SK-N-SH (cell line): ENCODE measurements around the gene GOLM1.

ENCODE experiments used
- EP300 ChIP-seq, 2 experiments: IDR thresholded peaks; 2 replicates each; pipeline versions ENCODE4 v1.4.0 to v1.6.1; 2012; ENCODE audit warnings: borderline replicate concordance in 1 of 2, low read depth in 1 of 2, low read length in 1 of 2
- EZH2phosphoT487 ChIP-seq: fragments of 200-600 bp; sonication (generic); IDR thresholded peaks from 2 replicates; pipeline ENCODE4 v1.6.1; 2017; ENCODE audit warnings: low read depth, mixed run types, mild to moderate bottlenecking, antibody characterized with exemption, moderate library complexity, borderline replicate concordance
- GABPA ChIP-seq: IDR thresholded peaks from 2 replicates; pipeline ENCODE4 v1.4.0; 2012; ENCODE audit warnings: low read depth, mild to moderate bottlenecking
- POLR2AphosphoS5 ChIP-seq: IDR thresholded peaks from 2 replicates; pipeline ENCODE4 v1.6.1; 2012; ENCODE audit warnings: low read depth, low read length
- RAD21 ChIP-seq: IDR thresholded peaks from 2 replicates; pipeline ENCODE4 v1.6.1; 2012; ENCODE audit warnings: mild to moderate bottlenecking, low read length
- RFX5 ChIP-seq: IDR thresholded peaks from 2 replicates; pipeline ENCODE4 v1.6.1; 2012; ENCODE audit warnings: mild to moderate bottlenecking, improper control_type of control experiment, low read length
- SMC3 ChIP-seq: IDR thresholded peaks from 2 replicates; pipeline ENCODE4 v1.6.1; 2012; ENCODE audit warnings: low read depth, low read length, improper control_type of control experiment
- TAF1 ChIP-seq: IDR thresholded peaks from 2 replicates; pipeline ENCODE4 v1.6.1; 2012; ENCODE audit warnings: low read depth, mild to moderate bottlenecking, low read length, moderate library complexity, borderline replicate concordance
- TCF12 ChIP-seq: IDR thresholded peaks from 2 replicates; pipeline ENCODE4 v1.4.0; 2012
- YY1 ChIP-seq: IDR thresholded peaks from 2 replicates; pipeline ENCODE4 v1.4.0; 2012; ENCODE audit warnings: low read depth, mild to moderate bottlenecking
- TF ChIP-seq, protein P1 (sequence below): fragments of 200-600 bp; sonication (generic); IDR thresholded peaks from 2 replicates; pipeline ENCODE4 v1.6.1; 2017; ENCODE audit warnings: antibody characterized with exemption, mild to moderate bottlenecking, moderate library complexity
- TF ChIP-seq, protein P2 (sequence below): IDR thresholded peaks from 2 replicates; pipeline ENCODE4 v1.4.0; 2012; ENCODE audit warnings: low read depth
- TF ChIP-seq, protein P3 (sequence below): IDR thresholded peaks from 2 replicates; pipeline ENCODE4 v1.6.1; 2012; ENCODE audit warnings: mild to moderate bottlenecking, low read depth, low read length, moderate library complexity
- TF ChIP-seq, protein P4 (sequence below): IDR thresholded peaks from 2 replicates; pipeline ENCODE4; 2012

DNA sequence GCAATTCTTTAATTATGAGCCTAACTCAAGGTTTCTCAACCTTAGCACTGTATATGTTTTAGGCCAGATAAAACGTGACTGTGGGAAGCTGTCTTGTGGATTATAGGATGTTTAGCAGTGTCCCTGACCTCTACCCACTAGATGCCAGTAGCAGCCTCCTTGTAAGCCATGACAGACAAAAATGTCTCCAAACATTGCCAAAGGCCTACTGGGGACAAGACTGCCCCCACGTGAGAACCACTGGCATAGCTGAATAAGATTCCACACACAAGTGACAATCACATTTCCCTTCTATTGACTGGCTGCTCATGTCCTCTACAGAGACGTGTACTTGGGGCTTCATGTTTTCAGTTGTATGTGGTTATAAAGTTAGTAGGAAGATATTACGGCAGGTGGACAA is 55.4 kb downstream of the GOLM1 start:
- TF ChIP-seq, protein P1, sequence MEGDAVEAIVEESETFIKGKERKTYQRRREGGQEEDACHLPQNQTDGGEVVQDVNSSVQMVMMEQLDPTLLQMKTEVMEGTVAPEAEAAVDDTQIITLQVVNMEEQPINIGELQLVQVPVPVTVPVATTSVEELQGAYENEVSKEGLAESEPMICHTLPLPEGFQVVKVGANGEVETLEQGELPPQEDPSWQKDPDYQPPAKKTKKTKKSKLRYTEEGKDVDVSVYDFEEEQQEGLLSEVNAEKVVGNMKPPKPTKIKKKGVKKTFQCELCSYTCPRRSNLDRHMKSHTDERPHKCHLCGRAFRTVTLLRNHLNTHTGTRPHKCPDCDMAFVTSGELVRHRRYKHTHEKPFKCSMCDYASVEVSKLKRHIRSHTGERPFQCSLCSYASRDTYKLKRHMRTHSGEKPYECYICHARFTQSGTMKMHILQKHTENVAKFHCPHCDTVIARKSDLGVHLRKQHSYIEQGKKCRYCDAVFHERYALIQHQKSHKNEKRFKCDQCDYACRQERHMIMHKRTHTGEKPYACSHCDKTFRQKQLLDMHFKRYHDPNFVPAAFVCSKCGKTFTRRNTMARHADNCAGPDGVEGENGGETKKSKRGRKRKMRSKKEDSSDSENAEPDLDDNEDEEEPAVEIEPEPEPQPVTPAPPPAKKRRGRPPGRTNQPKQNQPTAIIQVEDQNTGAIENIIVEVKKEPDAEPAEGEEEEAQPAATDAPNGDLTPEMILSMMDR: 0 out of 2 replicates have a peak, but pooled peaks have one; percentile 12
- TF ChIP-seq EP300 (IDR thresholded peaks at IDR 0.05; ENCODE audit: borderline replicate concordance in 1 of 2, low read depth in 1 of 2, low read length in 1 of 2): no peak
- no peak for TF ChIP-seq TCF12
- no peak for TF ChIP-seq POLR2AphosphoS5
- TF ChIP-seq RAD21: no peak
- TF ChIP-seq EZH2phosphoT487: no peak
- no peak for TF ChIP-seq YY1
- TF ChIP-seq TAF1: no peak
- TF ChIP-seq, protein P2, sequence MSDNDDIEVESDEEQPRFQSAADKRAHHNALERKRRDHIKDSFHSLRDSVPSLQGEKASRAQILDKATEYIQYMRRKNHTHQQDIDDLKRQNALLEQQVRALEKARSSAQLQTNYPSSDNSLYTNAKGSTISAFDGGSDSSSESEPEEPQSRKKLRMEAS: no peak
- TF ChIP-seq, protein P3, sequence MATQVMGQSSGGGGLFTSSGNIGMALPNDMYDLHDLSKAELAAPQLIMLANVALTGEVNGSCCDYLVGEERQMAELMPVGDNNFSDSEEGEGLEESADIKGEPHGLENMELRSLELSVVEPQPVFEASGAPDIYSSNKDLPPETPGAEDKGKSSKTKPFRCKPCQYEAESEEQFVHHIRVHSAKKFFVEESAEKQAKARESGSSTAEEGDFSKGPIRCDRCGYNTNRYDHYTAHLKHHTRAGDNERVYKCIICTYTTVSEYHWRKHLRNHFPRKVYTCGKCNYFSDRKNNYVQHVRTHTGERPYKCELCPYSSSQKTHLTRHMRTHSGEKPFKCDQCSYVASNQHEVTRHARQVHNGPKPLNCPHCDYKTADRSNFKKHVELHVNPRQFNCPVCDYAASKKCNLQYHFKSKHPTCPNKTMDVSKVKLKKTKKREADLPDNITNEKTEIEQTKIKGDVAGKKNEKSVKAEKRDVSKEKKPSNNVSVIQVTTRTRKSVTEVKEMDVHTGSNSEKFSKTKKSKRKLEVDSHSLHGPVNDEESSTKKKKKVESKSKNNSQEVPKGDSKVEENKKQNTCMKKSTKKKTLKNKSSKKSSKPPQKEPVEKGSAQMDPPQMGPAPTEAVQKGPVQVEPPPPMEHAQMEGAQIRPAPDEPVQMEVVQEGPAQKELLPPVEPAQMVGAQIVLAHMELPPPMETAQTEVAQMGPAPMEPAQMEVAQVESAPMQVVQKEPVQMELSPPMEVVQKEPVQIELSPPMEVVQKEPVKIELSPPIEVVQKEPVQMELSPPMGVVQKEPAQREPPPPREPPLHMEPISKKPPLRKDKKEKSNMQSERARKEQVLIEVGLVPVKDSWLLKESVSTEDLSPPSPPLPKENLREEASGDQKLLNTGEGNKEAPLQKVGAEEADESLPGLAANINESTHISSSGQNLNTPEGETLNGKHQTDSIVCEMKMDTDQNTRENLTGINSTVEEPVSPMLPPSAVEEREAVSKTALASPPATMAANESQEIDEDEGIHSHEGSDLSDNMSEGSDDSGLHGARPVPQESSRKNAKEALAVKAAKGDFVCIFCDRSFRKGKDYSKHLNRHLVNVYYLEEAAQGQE: no peak
- no peak for TF ChIP-seq SMC3
- TF ChIP-seq, protein P4, sequence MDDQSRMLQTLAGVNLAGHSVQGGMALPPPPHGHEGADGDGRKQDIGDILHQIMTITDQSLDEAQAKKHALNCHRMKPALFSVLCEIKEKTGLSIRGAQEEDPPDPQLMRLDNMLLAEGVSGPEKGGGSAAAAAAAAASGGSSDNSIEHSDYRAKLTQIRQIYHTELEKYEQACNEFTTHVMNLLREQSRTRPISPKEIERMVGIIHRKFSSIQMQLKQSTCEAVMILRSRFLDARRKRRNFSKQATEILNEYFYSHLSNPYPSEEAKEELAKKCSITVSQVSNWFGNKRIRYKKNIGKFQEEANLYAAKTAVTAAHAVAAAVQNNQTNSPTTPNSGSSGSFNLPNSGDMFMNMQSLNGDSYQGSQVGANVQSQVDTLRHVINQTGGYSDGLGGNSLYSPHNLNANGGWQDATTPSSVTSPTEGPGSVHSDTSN: no peak
- TF ChIP-seq GABPA: no peak
- TF ChIP-seq RFX5: no peak
